Left cardiac atrium (tissue), 4 donors: Measurements from ENCODE around the gene FOLR1. TPM values are rescaled to one million over a fixed set of nuclear protein-coding genes. Genes with fewer than 3 reads are reported as not detected.

Experiments
- ATAC-seq, 2 donors: fragments of 200-7000 bp; cut with Tn5 transposase; one replicate each; pipeline ENCODE4 v1.9.1; 2020; ENCODE audit warnings: mild to moderate bottlenecking in 2 of 2, moderate library complexity in 2 of 2
- DNase-seq: peaks from one replicate; pipeline ENCODE4 v3.0.0-alpha.2; 2020
- intact Hi-C, 2 donors: fragments of 100-400 bp; cut with DNase I; formaldehyde crosslinking; loops; one replicate each; pipeline versions ENCODE4 v1.14.1 to v1.15.1; 2022 to 2023
- total RNA-seq, 2 donors: library from RNA; stranded (reverse); fragmentation: NEBNext Ultra II Directional; extraction: Animal tissue kit (Norgen Biotek cat#: 25700); gene quantifications; one replicate each; pipeline ENCODE4 v1.2.1, GENCODE V29; 2021
- donor health status: DM: no; HTN: yes; CAD: no.
- donor health status: DM: no; HTN: yes; CAD: no; lungs with severe emphysema.
- donor health status: DM: yes; HTN: yes; CAD: no.
- donor health status: Dilated cardiomyopathy.

The FOLR1 gene
- total RNA-seq, 2 donors from 2014 or later: not detected

GRCh38 chr11:72240461-72241290 lies 48.7 kb downstream of the FOLR1 start:
- intact Hi-C loops: no loop called here
- ATAC-seq: peak; percentile 5 to 8
- no peak for DNase-seq

DNA sequence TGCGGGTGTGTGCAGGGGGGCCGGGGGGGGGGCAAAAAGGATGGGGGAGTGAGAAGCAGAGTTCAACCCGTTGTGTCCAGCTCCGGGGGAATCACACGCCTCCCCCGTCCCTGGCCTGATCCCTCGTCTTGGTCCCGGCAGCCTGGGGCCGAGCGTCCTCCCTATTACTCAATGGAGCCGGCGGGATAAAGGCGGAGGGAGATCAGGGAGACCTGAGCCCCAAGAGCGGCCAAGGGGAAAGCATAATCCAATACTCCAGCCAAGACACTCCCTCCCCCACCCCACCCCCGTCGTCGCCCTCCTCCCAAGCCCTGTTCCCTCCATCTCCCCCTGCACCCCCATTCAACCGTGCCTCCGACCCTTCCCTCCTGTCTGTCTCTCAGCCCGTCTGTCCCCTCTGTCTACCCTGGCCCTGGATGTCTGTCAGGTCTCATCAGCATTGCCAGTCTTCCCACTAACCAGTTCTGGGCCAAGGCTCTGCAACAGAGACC lies 49.4 kb downstream of the FOLR1 start:
- ATAC-seq: no peak
- intact Hi-C loops: no loop called here

DNA sequence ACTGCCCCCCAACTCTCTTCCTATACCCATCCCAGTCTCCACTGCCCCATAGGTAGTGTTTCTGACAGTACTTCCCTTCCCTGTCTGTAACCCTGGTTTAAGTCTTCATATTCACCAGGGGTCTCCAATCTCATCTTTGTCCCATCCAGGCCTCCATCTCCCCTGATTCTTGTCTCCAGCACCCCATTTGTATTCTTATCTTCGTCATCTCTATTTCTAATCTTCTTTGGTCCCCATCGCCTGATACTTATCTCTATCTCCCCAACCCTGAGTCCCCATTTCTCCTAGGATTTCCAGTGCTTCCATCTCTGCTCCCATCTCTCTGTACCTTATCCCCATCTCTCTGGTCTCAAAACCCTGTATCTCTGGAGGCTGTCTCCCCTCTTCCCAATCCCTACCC lies 50.2 kb downstream of the FOLR1 start:
- intact Hi-C loops: no loop called here
- DNase-seq: no peak
- ATAC-seq: no peak

More for the DNA sequence above, 49.4 kb downstream of the FOLR1 start:
- DNase-seq: no peak

- DNase-seq: no peak
- intact Hi-C loops: no loop called here
- no peak for ATAC-seq
Measured at GRCh38 chr11:72243173-72244059, 51.5 kb downstream of the FOLR1 start.

DNA sequence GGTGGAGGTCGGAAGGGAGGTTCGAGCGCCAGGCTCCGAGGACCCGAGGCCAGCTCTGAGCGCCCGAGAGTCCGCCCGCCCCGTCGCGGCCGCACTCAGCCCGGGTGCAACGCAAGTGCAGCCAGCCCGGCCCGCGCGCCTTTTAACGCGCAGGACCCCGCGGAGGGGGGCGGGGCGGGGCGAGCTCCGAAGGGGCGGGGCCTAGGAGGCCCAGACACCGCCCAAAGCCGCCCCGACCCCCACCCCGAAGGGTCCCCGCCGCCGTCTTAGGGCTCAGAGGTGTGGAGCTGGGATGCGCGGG lies 52.1 kb downstream of the FOLR1 start, which contains the start of gene PHOX2A:
TSS of gene PHOX2A (minus strand) at position 117 of the 301 bp plus-strand sequence. CDS start 172 bp downstream, outside the sequence.
- DNase-seq (no peak), ATAC-seq (no peak)
- intact Hi-C loops: no loop called here

GRCh38 chr11:72244361-72245262 lies 52.7 kb downstream of the FOLR1 start:
- ATAC-seq: no peak
- no peak for DNase-seq
- intact Hi-C loops: no loop called here

- intact Hi-C loops: no loop called here
- DNase-seq (no peak), ATAC-seq (no peak)
Measured at GRCh38 chr11:72245263-72245816, 53.4 kb downstream of the FOLR1 start.

Other genes with a start within 250 kb of the FOLR1 start
- 1 to 10 TPM; 4.4 to 7.3 TPM for gene IL18BP, start 193.2 kb upstream of the FOLR1 start, total RNA-seq
- gene NUMA1, start 111.6 kb upstream of the FOLR1 start, total RNA-seq: 10 to 100 TPM; 73.3 to 86.7 TPM
- 1 to 10 TPM; 3.9 to 5.0 TPM for gene LRRC51, start 111.3 kb upstream of the FOLR1 start, total RNA-seq
- 10 to 100 TPM; 76.4 to 88.0 TPM for gene LAMTOR1, start 88.8 kb upstream of the FOLR1 start, total RNA-seq
- not detected for gene TOMT, start 86.2 kb upstream of the FOLR1 start, total RNA-seq
- gene ANAPC15, start 79.4 kb upstream of the FOLR1 start, total RNA-seq: 10 to 100 TPM; 43.3 to 45.0 TPM
- gene FOLR3, start 56.4 kb upstream of the FOLR1 start, total RNA-seq: 1 to 10 TPM; 2.2 to 3.5 TPM
- 10 to 100 TPM; 24.0 to 57.0 TPM for gene FOLR2, start 24.7 kb downstream of the FOLR1 start, total RNA-seq
- 10 to 100 TPM; 89.5 to 96.4 TPM for gene INPPL1, start 32.6 kb downstream of the FOLR1 start, total RNA-seq
- not detected for gene PHOX2A, start 52.0 kb downstream of the FOLR1 start, total RNA-seq
- gene CLPB, start 242.4 kb downstream of the FOLR1 start, total RNA-seq: 10 to 100 TPM; 19.9 to 21.8 TPM